ENCODE results near the gene TMEM95.

TMEM95 gene

GRCh38 chr17:7392696-7393612 lies 38.0 kb downstream of the TMEM95 start:
- H2AFZ ChIP-seq (ENCODE audit: low read depth, low read length) = no peak overlapping the region

GRCh38 chr17:7393613-7394451 lies 38.9 kb downstream of the TMEM95 start:
- H4K20me1 ChIP-seq (ENCODE audit: insufficient read depth, low read length) = no peaks in the 10 kb centered on the region
- H3K27ac ChIP-seq (ENCODE audit: low read length) = no peak overlapping the region
- TF ChIP-seq EZH2phosphoT487 (IDR thresholded peaks at IDR 0.05; ENCODE audit: low read depth) (no peak), CTCF (IDR thresholded peaks at IDR 0.05; ENCODE audit: low read depth, low read length) (peak; percentile 16; the same call in 1 of the 2 replicates)
- peaks cover 7% of the 10 kb centered on the region; the same call in 1 of the 2 replicates for H3K4me1 ChIP-seq (ENCODE audit: low read length)
- H3K79me2 ChIP-seq (ENCODE audit: low read length) = no peaks in the 10 kb centered on the region
- no peaks in the 10 kb centered on the region for H3K27me3 ChIP-seq (ENCODE audit: low read depth, low read length)
- peak overlapping the region; percentile 71; the same call in 1 of the 2 replicates for H2AFZ ChIP-seq (ENCODE audit: low read depth, low read length)
- H3K4me2 ChIP-seq (ENCODE audit: low read length) = peak overlapping the region; percentile 88
- no peaks in the 10 kb centered on the region for H3K9me3 ChIP-seq (ENCODE audit: insufficient read depth, low read length)
- H3K36me3 ChIP-seq (replicated peaks; ENCODE audit: low read depth, low read length) = no peaks in the 10 kb centered on the region
- H3K4me3 ChIP-seq (ENCODE audit: low read length) = peak overlapping the region; percentile 82
- peak overlapping the region; percentile 71 for H3K9ac ChIP-seq (ENCODE audit: low read length)

More at GRCh38 chr17:7392696-7393612, 38.0 kb downstream of the TMEM95 start:
- Histone ChIP-seq H3K36me3 (replicated peaks; ENCODE audit: low read depth, low read length) (no peaks in the 10 kb centered on the region), H3K4me3 (ENCODE audit: low read length) (peak overlapping the region; percentile 82), H3K79me2 (ENCODE audit: low read length) (no peaks in the 10 kb centered on the region), H3K4me2 (ENCODE audit: low read length) (peak overlapping the region; percentile 88), H4K20me1 (ENCODE audit: insufficient read depth, low read length) (no peaks in the 10 kb centered on the region), H3K27me3 (ENCODE audit: low read depth, low read length) (no peaks in the 10 kb centered on the region), H3K27ac (ENCODE audit: low read length) (no peak overlapping the region), H3K9ac (ENCODE audit: low read length) (peak overlapping the region; percentile 71), H3K4me1 (ENCODE audit: low read length) (peaks cover 7% of the 10 kb centered on the region; the same call in 1 of the 2 replicates), H3K9me3 (ENCODE audit: insufficient read depth, low read length) (no peaks in the 10 kb centered on the region)
- TF ChIP-seq CTCF (IDR thresholded peaks at IDR 0.05; ENCODE audit: low read depth, low read length) = no peak

GRCh38 chr17:7394452-7395191 lies 39.7 kb downstream of the TMEM95 start, which contains the start of gene PLSCR3:
PLSCR3 (minus strand) TSS chr17:7394525; CDS start chr17:7394110, 415 bp downstream.
- Histone ChIP-seq H3K9me3 (ENCODE audit: insufficient read depth, low read length) (no peaks in the 10 kb centered on the region), H3K36me3 (replicated peaks; ENCODE audit: low read depth, low read length) (no peaks in the 10 kb centered on the region), H3K27me3 (ENCODE audit: low read depth, low read length) (no peaks in the 10 kb centered on the region), H2AFZ (ENCODE audit: low read depth, low read length) (peak within 1 kb of the TSS; percentile 71; the same call in 1 of the 2 replicates), H3K4me1 (ENCODE audit: low read length) (peaks cover 7% of the 10 kb centered on the region; the same call in 1 of the 2 replicates), H3K27ac (ENCODE audit: low read length) (0 out of 2 replicates have a peak within 1 kb of the TSS, but pooled peaks have one; percentile 6), H3K9ac (ENCODE audit: low read length) (peak within 1 kb of the TSS; percentile 71), H3K4me3 (ENCODE audit: low read length) (peak within 1 kb of the TSS; percentile 82), H3K4me2 (ENCODE audit: low read length) (peak within 1 kb of the TSS; percentile 94), H3K79me2 (ENCODE audit: low read length) (no peaks in the 10 kb centered on the region), H4K20me1 (ENCODE audit: insufficient read depth, low read length) (no peaks in the 10 kb centered on the region)
- no peak for TF ChIP-seq EZH2phosphoT487 (IDR thresholded peaks at IDR 0.05; ENCODE audit: low read depth)
- TF ChIP-seq CTCF (IDR thresholded peaks at IDR 0.05; ENCODE audit: low read depth, low read length) = no peak

Data from OCI-LY3 (cell line).